GM04503 (cell line): Measurements from ENCODE around the gene PRR33.
"Not testable (repeated sequence)": the region's sequence is repeated elsewhere in the genome, so short reads cannot be mapped to it uniquely, and the experiment has no call there.

Source experiments
- DNase-seq: peaks from one replicate; pipeline ENCODE4 v3.0.0-alpha.2; 2012; ENCODE audit warnings: low read depth

The PRR33 gene

GRCh38 chr11:1891831-1892115, at the start of gene PRR33:
Gene PRR33, minus strand, starts transcription at chr11:1891895. Its CDS starts 1,311 bp downstream, at chr11:1890584.
- no peak for DNase-seq

GRCh38 chr11:1939788-1940187, 48.1 kb upstream of the PRR33 start:
- DNase-seq, result not testable (repeated sequence)

- DNase-seq, result no peak
Measured at GRCh38 chr11:1939006-1939625, 47.4 kb upstream of the PRR33 start.

- DNase-seq, result no peak
Measured at GRCh38 chr11:1938343-1939005, 46.8 kb upstream of the PRR33 start.

GRCh38 chr11:1937616-1938342, 46.1 kb upstream of the PRR33 start:
- DNase-seq, result no peak

GRCh38 chr11:1936781-1937615, 45.3 kb upstream of the PRR33 start:
- no peak for DNase-seq

GRCh38 chr11:1936072-1936780, 44.5 kb upstream of the PRR33 start:
- no peak for DNase-seq

GRCh38 chr11:1935156-1936071, 43.7 kb upstream of the PRR33 start:
- no peak for DNase-seq

GRCh38 chr11:1934335-1935155, 42.9 kb upstream of the PRR33 start:
- no peak for DNase-seq

GRCh38 chr11:1933416-1934334, 42.0 kb upstream of the PRR33 start:
- no peak for DNase-seq

- DNase-seq, result no peak
Measured at GRCh38 chr11:1932681-1933080, 41.0 kb upstream of the PRR33 start.

GRCh38 chr11:1932105-1932480, 40.4 kb upstream of the PRR33 start:
- no peak for DNase-seq

GRCh38 chr11:1931341-1932104, 39.8 kb upstream of the PRR33 start:
- DNase-seq, result no peak

GRCh38 chr11:1930462-1930830, 38.8 kb upstream of the PRR33 start:
- DNase-seq, result no peak

- DNase-seq, result no peak
Measured at GRCh38 chr11:1929621-1930461, 38.1 kb upstream of the PRR33 start.

- no peak for DNase-seq
Measured at GRCh38 chr11:1928891-1929541, 37.3 kb upstream of the PRR33 start.

- no peak for DNase-seq
Measured at GRCh38 chr11:1928470-1928890, 36.8 kb upstream of the PRR33 start.
